DND-41 (cell line): ENCODE results near the gene DUSP11.
A peak's percentile ranks its signal among the peaks of the same experiment; 100 is the strongest.
"Not testable (repeated sequence)": the region's sequence is repeated elsewhere in the genome, so short reads cannot be mapped to it uniquely, and the experiment has no call there.

Experiments used
- ATAC-seq: fragments of 200-7000 bp; cut with Tn5 transposase; 3 replicates; pipeline ENCODE4 v1.9.1; 2021; ENCODE audit warnings: low read depth; ENCODE audit not compliant: insufficient read depth
- DNase-seq: peaks from one replicate; pipeline ENCODE4 v3.0.0-alpha.2; 2020
- H2AFZ ChIP-seq: 2 replicates; pipeline ENCODE4 v1.6.0; 2012; ENCODE audit warnings: low read depth, low read length
- H3K27ac ChIP-seq: 2 replicates; pipeline ENCODE4 v1.5.1; 2012; ENCODE audit warnings: low read length, inconsistent platforms
- H3K27me3 ChIP-seq: fragments of 200-600 bp; sonication (generic); 2 replicates; pipeline ENCODE4 v1.6.0; 2012; ENCODE audit warnings: low read length, mild to moderate bottlenecking, inconsistent platforms; ENCODE audit not compliant: insufficient read depth, poor library complexity
- H3K36me3 ChIP-seq: 2 replicates; pipeline ENCODE4 v1.5.1; 2012; ENCODE audit warnings: low read length, inconsistent platforms; ENCODE audit not compliant: insufficient read depth
- H3K4me1 ChIP-seq: 2 replicates; pipeline ENCODE4 v1.5.1; 2012; ENCODE audit warnings: mild to moderate bottlenecking, low read length; ENCODE audit not compliant: insufficient read depth
- H3K4me2 ChIP-seq: 2 replicates; pipeline ENCODE4 v1.6.0; 2012; ENCODE audit warnings: mild to moderate bottlenecking, moderate library complexity, low read length, inconsistent platforms; ENCODE audit not compliant: insufficient read depth
- H3K4me3 ChIP-seq, 2 experiments: fragments of 200-600 bp in 1 of 2; shearing (Covaris generic) in 1 of 2; 2 replicates each; pipeline ENCODE4 v1.5.1; 2012 to 2016; ENCODE audit warnings: inconsistent platforms in 2 of 2, low read length in 2 of 2, mild to moderate bottlenecking in 2 of 2, low read depth in 1 of 2, moderate library complexity in 1 of 2
- H3K79me2 ChIP-seq: 2 replicates; pipeline ENCODE4 v1.6.0; 2012; ENCODE audit warnings: low read length, inconsistent platforms; ENCODE audit not compliant: insufficient read depth
- H3K9ac ChIP-seq: 2 replicates; pipeline ENCODE4 v1.6.0; 2012; ENCODE audit warnings: low read depth, mild to moderate bottlenecking, inconsistent platforms, low read length, moderate library complexity
- H3K9me3 ChIP-seq: 2 replicates; pipeline ENCODE4 v1.5.1; 2012; ENCODE audit warnings: low read length, moderate library complexity, mild to moderate bottlenecking, inconsistent platforms; ENCODE audit not compliant: insufficient read depth, severe bottlenecking
- H4K20me1 ChIP-seq: 2 replicates; pipeline ENCODE4 v1.6.0; 2012; ENCODE audit warnings: low read length; ENCODE audit not compliant: insufficient read depth
- CTCF ChIP-seq: IDR thresholded peaks from 2 replicates; pipeline ENCODE4 v1.5.1; 2012; ENCODE audit warnings: borderline replicate concordance, low read length, moderate library complexity, mild to moderate bottlenecking; ENCODE audit not compliant: poor library complexity, severe bottlenecking; ENCODE audit errors: extremely low read depth
- EZH2 ChIP-seq: IDR thresholded peaks from 3 replicates; pipeline ENCODE4 v1.6.1; 2012; ENCODE audit warnings: borderline replicate concordance, low read depth, mild to moderate bottlenecking, moderate library complexity, low read length, inconsistent platforms; ENCODE audit not compliant: severe bottlenecking

The DUSP11 gene

GRCh38 chr2:73811878-73812277, 32.0 kb upstream of the DUSP11 start:
- Histone ChIP-seq H3K36me3 (no peaks in the 10 kb centered on the region), H4K20me1 (no peaks in the 10 kb centered on the region), H3K9me3 (no peaks in the 10 kb centered on the region), H3K27me3 (no peaks in the 10 kb centered on the region), H3K4me1 (no peaks in the 10 kb centered on the region), H3K27ac (no peak overlapping the region), H3K79me2 (no peaks in the 10 kb centered on the region), H3K4me2 (no peak overlapping the region), H3K4me3 (no peak overlapping the region), H3K9ac (no peak overlapping the region), H2AFZ (no peak overlapping the region)
- DNase-seq (no peak), ATAC-seq (no peak)
- TF ChIP-seq CTCF (no peak), EZH2 (no peak)

DNA sequence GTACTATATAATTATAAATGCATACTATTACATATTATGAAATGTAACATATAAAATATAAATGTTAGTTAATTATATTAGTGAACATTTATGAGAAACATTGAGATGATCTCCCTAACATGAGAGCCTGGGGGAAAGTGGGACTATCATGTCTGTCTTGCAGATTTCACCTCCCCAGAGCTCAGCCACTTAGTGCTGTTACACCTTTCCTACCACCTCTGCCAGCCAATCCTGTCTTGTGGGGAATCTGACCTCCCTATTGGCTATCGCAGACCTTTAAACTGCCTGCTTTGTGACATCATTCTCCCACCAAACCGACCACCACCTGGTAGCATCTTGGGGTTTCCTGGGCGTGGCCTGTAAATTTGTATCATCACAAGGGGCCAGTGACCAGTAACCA, 4.0 kb upstream of the DUSP11 start, which contains the start of gene C2orf78:
Gene C2orf78 (plus strand): TSS at position 301 of the 400 bp plus-strand sequence. CDS start 127 bp downstream, outside the sequence.
- ATAC-seq: not testable (repeated sequence)

GRCh38 chr2:73783402-73783801, 3.5 kb upstream of the DUSP11 start:
- not testable (repeated sequence) for H3K27ac ChIP-seq, H3K4me3 ChIP-seq, H3K9ac ChIP-seq, H3K9me3 ChIP-seq, H4K20me1 ChIP-seq, DNase-seq, H3K36me3 ChIP-seq, H3K4me2 ChIP-seq, H3K27me3 ChIP-seq, ATAC-seq
- 0 out of 2 replicates have a peak overlapping the region, but pooled peaks have one; percentile 25 for H2AFZ ChIP-seq
- H3K4me1 ChIP-seq: peaks cover 17% of the 10 kb centered on the region
- peaks cover 15% of the 10 kb centered on the region for H3K79me2 ChIP-seq

More for the DNA sequence above, 4.0 kb upstream of the DUSP11 start, which contains the start of gene C2orf78:
- H3K36me3 ChIP-seq, H3K27ac ChIP-seq, H3K4me3 ChIP-seq, H3K9ac ChIP-seq, H4K20me1 ChIP-seq, H3K9me3 ChIP-seq, H3K4me2 ChIP-seq, H3K27me3 ChIP-seq, DNase-seq: not testable (repeated sequence)
- H3K79me2 ChIP-seq: peaks cover 10% of the 10 kb centered on the region
- peaks cover 13% of the 10 kb centered on the region for H3K4me1 ChIP-seq
- 0 out of 2 replicates have a peak within 1 kb of the TSS, but pooled peaks have one; percentile 25 for H2AFZ ChIP-seq

DNA sequence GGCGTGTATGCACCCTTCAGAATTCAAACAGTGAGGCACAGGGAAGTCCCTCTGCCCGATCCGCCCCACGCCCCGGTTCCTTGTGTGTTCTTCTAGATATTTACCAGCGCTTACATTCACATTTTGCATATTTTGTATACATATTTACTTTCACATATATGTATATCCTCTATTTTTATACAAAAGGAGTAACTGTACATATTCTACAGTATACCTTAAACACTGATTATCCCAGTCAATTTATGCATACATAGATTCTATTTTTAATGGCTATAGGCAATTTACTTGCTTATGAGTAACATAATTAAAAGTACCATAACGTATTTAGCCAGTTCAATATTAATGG, 307 bp upstream of the DUSP11 start:
- peaks cover 19% of the 10 kb centered on the region for H3K36me3 ChIP-seq
- peak overlapping the region; percentile 95 for H2AFZ ChIP-seq
- peaks cover 2% of the 10 kb centered on the region for H3K27me3 ChIP-seq
- peaks cover 31% of the 10 kb centered on the region for H3K79me2 ChIP-seq
- H4K20me1 ChIP-seq: no peaks in the 10 kb centered on the region
- ATAC-seq (no peak), DNase-seq (no peak)
- no peaks in the 10 kb centered on the region for H3K9me3 ChIP-seq
- 0 out of 2 replicates have a peak overlapping the region, but pooled peaks have one; percentile 16 for H3K27ac ChIP-seq
- H3K9ac ChIP-seq: peak overlapping the region; percentile 74
- TF ChIP-seq EZH2 (no peak), CTCF (no peak)
- H3K4me2 ChIP-seq: peak overlapping the region; percentile 76
- H3K4me1 ChIP-seq: peaks cover 27% of the 10 kb centered on the region
- H3K4me3 ChIP-seq: peak overlapping the region; percentile 68 to 84; a peak in 3 of 4 replicates

DNA sequence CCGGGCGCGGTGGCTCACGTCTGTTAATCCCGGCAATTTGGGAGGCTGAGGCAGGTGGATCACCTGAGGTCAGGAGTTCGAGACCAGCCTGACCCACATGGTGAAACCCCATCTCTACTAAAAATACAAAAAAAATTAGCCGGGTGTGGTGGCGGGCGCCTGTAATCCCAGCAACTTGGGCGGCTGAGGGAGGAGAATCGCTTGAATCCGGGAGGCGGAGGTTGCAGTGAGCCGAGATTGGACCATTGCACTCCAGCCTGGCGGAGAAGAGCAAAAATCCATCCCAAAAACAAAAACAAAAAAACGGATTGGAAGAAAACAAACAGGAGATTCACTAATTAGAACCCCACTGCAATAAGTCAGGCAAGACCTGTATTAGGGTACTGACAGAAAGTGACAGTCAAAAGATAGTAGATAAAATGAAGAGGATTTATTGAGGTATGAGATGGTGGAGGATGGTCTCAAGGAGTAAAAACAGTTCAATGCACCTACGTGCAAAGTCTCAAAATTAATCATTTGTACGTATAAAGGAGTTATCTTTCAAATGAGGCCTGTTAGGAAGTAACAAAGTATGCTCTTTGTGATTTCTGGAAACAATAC, 936 bp downstream of the DUSP11 start:
- not testable (repeated sequence) for DNase-seq, H3K27me3 ChIP-seq, H4K20me1 ChIP-seq, H3K9me3 ChIP-seq, ATAC-seq
- H3K79me2 ChIP-seq: peaks cover 31% of the 10 kb centered on the region
- H3K9ac ChIP-seq: peak overlapping the region; percentile 74
- H3K27ac ChIP-seq: peak overlapping the region; percentile 83
- H2AFZ ChIP-seq: peak overlapping the region; percentile 95
- H3K36me3 ChIP-seq: peaks cover 31% of the 10 kb centered on the region
- peak overlapping the region; percentile 68 to 84 for H3K4me3 ChIP-seq
- peaks cover 27% of the 10 kb centered on the region for H3K4me1 ChIP-seq
- peak overlapping the region; percentile 76 for H3K4me2 ChIP-seq
